ENCODE measurements around the gene PIP5K1C.

DNA sequence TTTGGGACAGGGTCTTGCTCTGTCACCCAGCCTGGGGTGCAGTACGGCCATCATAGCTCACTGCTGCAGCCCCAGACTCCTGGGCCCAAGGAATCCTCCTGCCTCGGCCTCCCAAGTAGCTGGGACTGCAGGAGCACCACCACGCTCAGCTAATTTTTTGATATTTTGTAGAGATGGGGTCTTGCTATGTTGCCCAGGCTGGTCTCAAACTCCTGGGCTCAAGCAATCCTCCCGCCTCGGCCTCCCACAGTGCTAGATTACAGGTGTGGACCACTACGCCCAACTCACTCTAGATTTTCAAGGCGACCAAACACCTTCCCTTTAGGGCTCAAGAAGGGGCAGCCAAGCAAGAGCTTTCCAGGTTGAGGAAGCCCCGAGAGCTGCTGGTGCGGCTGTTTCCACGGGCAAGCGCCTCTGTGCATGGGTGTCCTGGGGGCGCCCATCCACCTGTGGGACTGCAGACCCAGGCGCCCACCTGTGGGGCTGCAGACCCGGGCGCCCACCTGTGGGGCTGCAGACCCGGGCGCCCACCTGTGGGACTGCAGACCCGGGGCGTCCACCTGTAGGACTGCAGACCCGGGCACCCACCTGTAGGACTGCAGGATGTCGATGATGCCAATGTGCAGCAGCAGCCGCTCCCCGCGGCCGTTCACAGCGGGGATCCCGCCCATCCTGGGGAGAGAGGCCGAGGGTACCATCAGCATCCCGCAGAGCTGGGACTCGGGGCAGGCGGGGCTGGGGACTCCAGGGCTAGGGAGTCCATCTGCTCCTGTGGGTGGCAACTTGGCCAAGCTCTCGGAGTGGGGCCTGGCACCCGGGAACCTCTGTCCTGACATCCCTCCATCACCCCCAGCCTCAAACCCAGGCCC lies 52.0 kb downstream of the PIP5K1C start:
- TF ChIP-seq, protein P1, sequence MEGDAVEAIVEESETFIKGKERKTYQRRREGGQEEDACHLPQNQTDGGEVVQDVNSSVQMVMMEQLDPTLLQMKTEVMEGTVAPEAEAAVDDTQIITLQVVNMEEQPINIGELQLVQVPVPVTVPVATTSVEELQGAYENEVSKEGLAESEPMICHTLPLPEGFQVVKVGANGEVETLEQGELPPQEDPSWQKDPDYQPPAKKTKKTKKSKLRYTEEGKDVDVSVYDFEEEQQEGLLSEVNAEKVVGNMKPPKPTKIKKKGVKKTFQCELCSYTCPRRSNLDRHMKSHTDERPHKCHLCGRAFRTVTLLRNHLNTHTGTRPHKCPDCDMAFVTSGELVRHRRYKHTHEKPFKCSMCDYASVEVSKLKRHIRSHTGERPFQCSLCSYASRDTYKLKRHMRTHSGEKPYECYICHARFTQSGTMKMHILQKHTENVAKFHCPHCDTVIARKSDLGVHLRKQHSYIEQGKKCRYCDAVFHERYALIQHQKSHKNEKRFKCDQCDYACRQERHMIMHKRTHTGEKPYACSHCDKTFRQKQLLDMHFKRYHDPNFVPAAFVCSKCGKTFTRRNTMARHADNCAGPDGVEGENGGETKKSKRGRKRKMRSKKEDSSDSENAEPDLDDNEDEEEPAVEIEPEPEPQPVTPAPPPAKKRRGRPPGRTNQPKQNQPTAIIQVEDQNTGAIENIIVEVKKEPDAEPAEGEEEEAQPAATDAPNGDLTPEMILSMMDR (IDR thresholded peaks at IDR 0.05): no peak
- TF ChIP-seq EP300 (IDR thresholded peaks at IDR 0.05) (no peak), POLR2A (IDR thresholded peaks at IDR 0.05) (no peak)
